Ramos (cell line): ENCODE results near the gene SPEN.
"Not testable (repeated sequence)": the region's sequence is repeated elsewhere in the genome, so short reads cannot be mapped to it uniquely, and the experiment has no call there.

Experiments used
- in situ Hi-C: fragments of 300-500 bp; cut with MboI; formaldehyde crosslinking; loops from one replicate; pipeline ENCODE4 v1.14.3; 2022; ENCODE audit warnings: low sequenced_read_pairs; ENCODE audit not compliant: unreplicated experiment

Gene SPEN

DNA sequence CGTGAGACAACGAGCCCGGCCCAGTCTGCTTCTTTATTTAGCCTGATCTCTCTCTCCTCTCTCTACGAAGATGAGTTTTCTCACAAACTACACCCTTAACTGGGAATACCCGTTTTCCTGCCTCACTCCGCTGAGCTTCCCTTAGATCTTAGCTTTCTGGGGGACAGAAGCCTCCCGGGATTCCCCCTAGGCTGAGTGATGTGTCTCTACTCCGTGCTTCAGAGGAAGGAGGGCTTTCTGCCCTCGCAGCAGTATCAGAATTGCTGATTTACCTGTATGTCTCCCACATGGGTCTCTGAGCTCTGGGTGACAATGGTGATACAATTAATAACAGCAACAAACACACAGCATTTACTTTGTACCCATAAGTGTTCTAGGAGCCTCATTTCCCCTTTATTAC, 127.3 kb downstream of the SPEN start:
- in situ Hi-C loops, result no loop called here

- in situ Hi-C loops, result no loop called here
These were observed 127.9 kb downstream of the SPEN start for GRCh38 chr1:15975358-15975804.

DNA sequence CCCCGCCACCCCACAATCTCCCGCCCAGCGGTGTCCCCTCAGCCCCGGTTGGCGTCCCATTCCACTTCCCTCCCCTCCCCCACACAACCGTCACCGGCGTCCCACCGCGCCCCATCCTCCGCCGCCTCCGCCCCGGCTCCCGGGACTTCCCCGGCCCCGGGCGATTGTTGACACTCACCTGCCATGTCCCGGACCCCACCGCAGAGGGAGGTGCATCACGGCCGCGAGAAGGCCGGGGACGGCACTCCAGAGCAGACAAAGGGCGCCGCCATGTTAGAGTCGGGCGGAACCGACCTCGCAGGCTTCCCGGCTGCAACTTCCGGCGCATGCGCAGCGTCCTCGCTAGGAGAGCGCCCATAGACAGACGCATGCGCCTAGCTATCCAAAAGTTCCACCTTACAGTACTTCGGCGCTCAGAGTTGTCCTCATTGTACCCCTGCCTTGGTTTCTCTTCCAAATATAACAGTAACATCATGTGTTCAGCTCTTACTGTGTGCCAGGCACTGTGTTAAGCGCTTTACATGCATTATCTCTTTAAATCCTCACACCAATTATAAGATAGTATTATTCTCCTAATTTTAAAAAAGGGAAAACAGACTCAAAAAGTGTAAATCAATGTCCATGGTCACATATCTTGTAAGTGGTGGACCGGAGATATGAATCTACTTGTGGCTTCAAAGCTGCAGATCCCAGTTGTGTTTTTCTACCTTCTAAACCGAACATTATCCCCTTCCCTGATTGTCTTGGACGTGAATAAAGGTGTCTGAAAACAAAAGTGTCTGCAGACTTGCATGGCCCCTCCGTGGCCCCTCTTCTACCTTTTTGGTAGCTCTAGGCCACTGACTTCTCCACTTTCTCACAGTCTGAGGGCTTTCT, 128.5 kb downstream of the SPEN start, which contains the start of gene ZBTB17:
Gene ZBTB17, minus strand, starts transcription at position 297 of the 876 bp plus-strand sequence. CDS start 27,606 bp downstream, outside the sequence.
- in situ Hi-C loops, result no loop called here

DNA sequence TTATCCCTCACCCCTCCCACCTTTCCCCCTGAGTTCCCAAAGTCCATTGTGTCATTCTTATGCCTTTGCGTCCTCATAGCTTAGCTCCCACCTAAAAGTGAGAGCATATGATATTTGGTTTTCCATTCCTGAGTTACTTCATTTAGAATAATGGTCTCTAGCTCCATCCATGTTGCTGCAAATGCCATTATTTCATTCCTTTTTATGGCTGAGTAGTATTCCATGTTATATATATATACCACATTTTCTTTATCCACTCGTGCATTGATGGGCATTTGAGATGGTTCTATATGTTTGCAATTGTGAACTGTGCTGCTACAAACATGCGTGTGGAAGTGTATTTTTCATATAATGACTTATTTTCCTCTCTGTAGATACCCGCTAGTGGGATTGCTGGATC, 130.4 kb downstream of the SPEN start:
- in situ Hi-C loops, result not testable (repeated sequence)

- in situ Hi-C loops, result no loop called here
These were observed 134.2 kb downstream of the SPEN start for GRCh38 chr1:15981679-15982078.

DNA sequence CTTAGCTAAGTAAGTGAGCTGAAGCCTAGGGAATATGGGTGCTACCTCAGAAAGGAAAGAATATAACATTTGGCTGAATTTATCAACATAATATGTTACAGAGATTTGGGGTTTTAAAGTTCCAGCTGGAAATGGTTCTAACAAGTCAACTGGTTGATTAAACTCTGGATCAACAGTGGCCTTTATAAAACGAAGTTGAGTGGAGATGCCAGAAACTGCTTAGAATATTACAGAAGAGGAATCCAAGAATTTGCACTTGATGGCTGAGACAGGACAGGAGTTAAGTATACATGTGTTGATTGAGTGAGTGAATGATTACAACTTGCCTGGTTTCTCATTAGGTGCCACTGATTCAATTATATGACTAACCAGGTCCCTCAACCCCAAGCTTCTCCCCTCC, 135.8 kb downstream of the SPEN start:
- in situ Hi-C loops, result no loop called here

DNA sequence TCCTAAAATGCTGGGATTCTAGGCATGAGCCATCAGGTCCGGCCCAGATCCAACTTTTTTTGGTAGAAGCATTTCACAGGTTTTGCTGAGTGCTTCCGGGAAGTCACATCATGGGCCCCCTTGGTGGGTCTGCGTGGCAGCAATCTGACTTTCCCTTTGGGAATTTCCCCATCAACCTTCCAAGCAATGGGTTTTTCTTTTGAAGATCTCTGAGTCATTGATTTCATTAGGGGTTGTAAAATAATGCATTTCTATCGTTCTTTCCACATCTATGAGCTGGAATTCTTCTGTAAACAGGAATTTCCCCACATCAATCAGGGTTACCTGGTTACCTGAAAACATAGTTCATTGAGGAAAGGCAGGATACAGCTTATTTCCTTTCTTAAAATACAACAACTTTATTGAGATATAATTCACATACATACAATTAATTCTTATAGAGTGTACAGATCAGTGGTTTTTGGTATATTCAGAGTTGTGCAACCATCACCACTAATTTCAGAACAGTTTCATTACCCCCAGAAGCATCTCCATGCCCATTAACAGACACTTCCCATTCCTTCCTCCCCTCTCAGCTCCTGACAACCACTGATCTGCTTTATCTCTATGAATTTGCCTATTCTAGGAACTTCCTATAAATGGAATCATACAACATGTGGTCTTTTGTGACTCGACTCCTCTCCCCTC, 138.2 kb downstream of the SPEN start:
- in situ Hi-C loops, result no loop called here

- in situ Hi-C loops, result no loop called here
These were observed 141.6 kb downstream of the SPEN start for GRCh38 chr1:15988856-15989736.

GRCh38 chr1:15989776-15990175, 142.3 kb downstream of the SPEN start:
- in situ Hi-C loops, result no loop called here
